A549 (cell line): ENCODE data around the gene ARR3. TPM values are rescaled to one million over a fixed set of nuclear protein-coding genes. Genes with fewer than 3 reads are reported as not detected.

Source experiments
- ATAC-seq, 2 experiments: fragments of 200-7000 bp in 1 of 2; fragments of >200 bp in 1 of 2; cut with Nextera tagmentation in 1 of 2; cut with Tn5 transposase in 1 of 2; 3 replicates each; pipeline versions ENCODE4 v1.8.0 to v1.9.1; 2018 to 2020; ENCODE audit warnings: mild to moderate bottlenecking in 1 of 2, moderate library complexity in 1 of 2
- CTCF ChIA-PET: fragments of 300-600 bp; sonication (Branson Sonifier 250); formaldehyde crosslinking; extraction: SDS; loops from one replicate; lab custom pipeline; 2021; ENCODE audit warnings: antibody characterized with exemption, inconsistent platforms; lab: Yijun Ruan, JAX
- POLR2A ChIA-PET: fragments of 350-600 bp; formaldehyde crosslinking; extraction: SDS; loops from one replicate; lab custom pipeline; 2021; ENCODE audit warnings: antibody characterized with exemption, inconsistent platforms; lab: Yijun Ruan, JAX
- DNase-seq, 2 experiments: peaks; one replicate each; pipeline versions ENCODE4 v3.0.0 to v3.0.0-alpha.2; 2011 to 2016; ENCODE audit warnings: low read depth in 1 of 2, low spot score in 1 of 2
- FAIRE-seq: peaks from 2 replicates; lab custom pipeline; 2011; peaks lifted over from hg19 to GRCh38; lab: Jason Lieb, UNC
- H3K27ac ChIP-seq, 2 experiments: fragments of >200 bp; sonication (Bioruptor Twin); formaldehyde crosslinking; 3 replicates each; pipeline ENCODE4 v1.5.1; 2016 to 2017
- H3K4me1 ChIP-seq: fragments of >200 bp; sonication (Bioruptor Twin); formaldehyde crosslinking; 3 replicates; pipeline ENCODE4 v1.6.1; 2016
- H3K4me2 ChIP-seq: fragments of >200 bp; sonication (Bioruptor Twin); formaldehyde crosslinking; 3 replicates; pipeline ENCODE4 v1.6.1; 2016
- H3K4me3 ChIP-seq: fragments of >200 bp; sonication (Bioruptor Twin); formaldehyde crosslinking; 3 replicates; pipeline ENCODE4 v1.5.1; 2016
- H3K9me3 ChIP-seq: fragments of >200 bp; sonication (Bioruptor Twin); formaldehyde crosslinking; 3 replicates; pipeline ENCODE4 v1.6.1; 2016
- ATOH8 ChIP-seq: fragments of 250-450 bp; sonication (Bioruptor Pico); IDR thresholded peaks from 2 replicates; pipeline ENCODE4 v1.5.0; 2020; ENCODE audit warnings: low read depth, mild to moderate bottlenecking, moderate library complexity
- CHD2 ChIP-seq: fragments of 150-350 bp; IDR thresholded peaks from 2 replicates; pipeline ENCODE4 v1.6.1; 2014; ENCODE audit warnings: low read length; ENCODE audit not compliant: partially characterized antibody
- ESRRA ChIP-seq: fragments of 150-350 bp; IDR thresholded peaks from 2 replicates; pipeline ENCODE4 v1.6.1; 2014; ENCODE audit warnings: mild to moderate bottlenecking, low read length, borderline replicate concordance
- GATA3 ChIP-seq: IDR thresholded peaks from 2 replicates; pipeline ENCODE4 v1.6.1; 2012; ENCODE audit warnings: borderline replicate concordance
- HDAC2 ChIP-seq: fragments of 200-600 bp; sonication (generic); IDR thresholded peaks from 2 replicates; pipeline ENCODE4 v1.6.1; 2016
- JUN ChIP-seq, 2 experiments: fragments of >200 bp; sonication (Bioruptor Twin); formaldehyde crosslinking; IDR thresholded peaks; 2 replicates in 1 of 2; 3 replicates in 1 of 2; pipeline ENCODE4 v1.6.1; 2016 to 2017
- JUNB ChIP-seq: fragments of >200 bp; sonication (Bioruptor Twin); formaldehyde crosslinking; IDR thresholded peaks from 2 replicates; pipeline ENCODE4 v1.6.1; 2016
- MAZ ChIP-seq: fragments of 150-350 bp; IDR thresholded peaks from 2 replicates; pipeline ENCODE4 v1.6.1; 2014; ENCODE audit warnings: antibody characterized with exemption, low read depth, low read length, borderline replicate concordance
- MYC ChIP-seq: IDR thresholded peaks from 2 replicates; pipeline ENCODE4 v1.6.1; 2012; ENCODE audit warnings: mild to moderate bottlenecking, inconsistent platforms, low read length, improper control_type of control experiment, borderline replicate concordance
- PHF8 ChIP-seq: fragments of 200-600 bp; sonication (generic); IDR thresholded peaks from 2 replicates; pipeline ENCODE4 v1.6.1; 2016; ENCODE audit warnings: low read depth, mild to moderate bottlenecking, antibody characterized with exemption, moderate library complexity, borderline replicate concordance
- SREBF2 ChIP-seq: fragments of 450-650 bp; IDR thresholded peaks from 2 replicates; pipeline ENCODE4 v1.6.1; 2014; ENCODE audit warnings: mild to moderate bottlenecking, moderate library complexity
- ZC3H11A ChIP-seq: fragments of 450-650 bp; IDR thresholded peaks from 2 replicates; pipeline ENCODE4 v1.6.1; 2014; ENCODE audit warnings: antibody characterized with exemption, mild to moderate bottlenecking
- WGBS: methylation state at CpG from one replicate; pipeline ENCODE4 v1.1.6; 2017; ENCODE audit errors: missing lambda C conversion rate; 5-methylcytosine and 5-hydroxymethylcytosine counted together
- polyA plus RNA-seq, 4 experiments: library from polyadenylated mRNA; depleted of rRNA in 3 of 4; stranded (reverse); fragments of >200 nt; fragmentation: RNase III in 1 of 4; extraction: RNeasy Plus Mini Kit Qiagen cat#74134 plus additional on column Dnase treatment in 1 of 4; gene quantifications; 2 replicates in 3 of 4; 3 replicates in 1 of 4; pipeline ENCODE4 v1.2.3, GENCODE V29; 2011 to 2017
- TF ChIP-seq, protein P1 (sequence below): fragments of 200-600 bp; sonication (generic); IDR thresholded peaks from 2 replicates; pipeline ENCODE4 v1.6.1; 2016; ENCODE audit warnings: antibody characterized with exemption, mild to moderate bottlenecking, moderate library complexity
- TF ChIP-seq, protein P2 (sequence below): fragments of 450-650 bp; IDR thresholded peaks from 2 replicates; pipeline ENCODE4 v1.6.1; 2014; ENCODE audit warnings: antibody characterized with exemption
- TF ChIP-seq, protein P3 (sequence below): fragments of 150-350 bp; IDR thresholded peaks from 2 replicates; pipeline ENCODE4 v1.6.1; 2014; ENCODE audit warnings: low read depth, mild to moderate bottlenecking, low read length
- TF ChIP-seq, protein P4 (sequence below): fragments of >200 bp; sonication (Bioruptor Twin); formaldehyde crosslinking; IDR thresholded peaks from 3 replicates; pipeline ENCODE4 v1.6.1; 2016
- TF ChIP-seq, protein P5 (sequence below): fragments of 250-450 bp; sonication (Bioruptor Pico); IDR thresholded peaks from 2 replicates; pipeline ENCODE4 v1.5.0; 2021; ENCODE audit warnings: mild to moderate bottlenecking, moderate library complexity, borderline replicate concordance

The ARR3 gene
- polyA plus RNA-seq, 2 of the 4 experiments (the other 2 are of a cell fraction) = not detected

DNA sequence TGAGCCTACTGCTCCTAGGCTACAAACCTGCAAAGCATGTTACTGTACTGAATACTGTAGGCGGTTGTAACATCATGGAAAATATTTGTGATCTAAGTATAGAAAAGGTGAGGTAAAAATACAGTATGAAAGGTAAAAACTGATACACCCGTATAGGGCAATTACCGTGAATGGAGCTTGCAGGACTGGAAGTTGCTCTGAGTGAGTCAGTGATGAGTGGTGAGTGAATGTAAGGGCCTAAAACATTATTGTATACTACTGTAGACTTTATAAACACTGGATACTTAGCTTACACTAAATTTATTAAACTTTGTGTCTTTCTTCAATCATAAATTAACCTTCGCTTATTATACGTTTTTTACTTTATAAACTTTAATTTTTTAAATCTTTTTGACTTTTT lies 25.5 kb downstream of the ARR3 start:
- POLR2A ChIA-PET = no interaction called here
- Histone ChIP-seq H3K27ac (no peak overlapping the region), H3K4me2 (no peak overlapping the region; the same call in 2 of the 3 replicates)

More for the DNA sequence above, 25.5 kb downstream of the ARR3 start:
- DNase-seq = no peak
- CTCF ChIA-PET = interaction anchor here (1.8 kb wide), 1 partner anchor 160 kb away, joined by 8 read pairs; the partner anchor contains the start of gene IGBP1
- no peak for ATAC-seq
- Histone ChIP-seq H3K9me3 (no peaks in the 10 kb centered on the region), H3K4me1 (peaks cover 22% of the 10 kb centered on the region; the same call in 1 of the 3 replicates), H3K4me3 (no peak overlapping the region)
- peak; percentile 95 for FAIRE-seq
- 93% methylated on average over 5 of the region's 5 CpGs for WGBS
- no peak for TF ChIP-seq JUN (IDR thresholded peaks at IDR 0.05)
- TF ChIP-seq GATA3 = no peak
- TF ChIP-seq ZC3H11A = no peak
- TF ChIP-seq, protein P1, sequence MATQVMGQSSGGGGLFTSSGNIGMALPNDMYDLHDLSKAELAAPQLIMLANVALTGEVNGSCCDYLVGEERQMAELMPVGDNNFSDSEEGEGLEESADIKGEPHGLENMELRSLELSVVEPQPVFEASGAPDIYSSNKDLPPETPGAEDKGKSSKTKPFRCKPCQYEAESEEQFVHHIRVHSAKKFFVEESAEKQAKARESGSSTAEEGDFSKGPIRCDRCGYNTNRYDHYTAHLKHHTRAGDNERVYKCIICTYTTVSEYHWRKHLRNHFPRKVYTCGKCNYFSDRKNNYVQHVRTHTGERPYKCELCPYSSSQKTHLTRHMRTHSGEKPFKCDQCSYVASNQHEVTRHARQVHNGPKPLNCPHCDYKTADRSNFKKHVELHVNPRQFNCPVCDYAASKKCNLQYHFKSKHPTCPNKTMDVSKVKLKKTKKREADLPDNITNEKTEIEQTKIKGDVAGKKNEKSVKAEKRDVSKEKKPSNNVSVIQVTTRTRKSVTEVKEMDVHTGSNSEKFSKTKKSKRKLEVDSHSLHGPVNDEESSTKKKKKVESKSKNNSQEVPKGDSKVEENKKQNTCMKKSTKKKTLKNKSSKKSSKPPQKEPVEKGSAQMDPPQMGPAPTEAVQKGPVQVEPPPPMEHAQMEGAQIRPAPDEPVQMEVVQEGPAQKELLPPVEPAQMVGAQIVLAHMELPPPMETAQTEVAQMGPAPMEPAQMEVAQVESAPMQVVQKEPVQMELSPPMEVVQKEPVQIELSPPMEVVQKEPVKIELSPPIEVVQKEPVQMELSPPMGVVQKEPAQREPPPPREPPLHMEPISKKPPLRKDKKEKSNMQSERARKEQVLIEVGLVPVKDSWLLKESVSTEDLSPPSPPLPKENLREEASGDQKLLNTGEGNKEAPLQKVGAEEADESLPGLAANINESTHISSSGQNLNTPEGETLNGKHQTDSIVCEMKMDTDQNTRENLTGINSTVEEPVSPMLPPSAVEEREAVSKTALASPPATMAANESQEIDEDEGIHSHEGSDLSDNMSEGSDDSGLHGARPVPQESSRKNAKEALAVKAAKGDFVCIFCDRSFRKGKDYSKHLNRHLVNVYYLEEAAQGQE = no peak
- no peak for TF ChIP-seq ATOH8 (CRISPR knock-in tag)
- TF ChIP-seq PHF8 = no peak
- TF ChIP-seq JUNB = no peak
- TF ChIP-seq, protein P2, sequence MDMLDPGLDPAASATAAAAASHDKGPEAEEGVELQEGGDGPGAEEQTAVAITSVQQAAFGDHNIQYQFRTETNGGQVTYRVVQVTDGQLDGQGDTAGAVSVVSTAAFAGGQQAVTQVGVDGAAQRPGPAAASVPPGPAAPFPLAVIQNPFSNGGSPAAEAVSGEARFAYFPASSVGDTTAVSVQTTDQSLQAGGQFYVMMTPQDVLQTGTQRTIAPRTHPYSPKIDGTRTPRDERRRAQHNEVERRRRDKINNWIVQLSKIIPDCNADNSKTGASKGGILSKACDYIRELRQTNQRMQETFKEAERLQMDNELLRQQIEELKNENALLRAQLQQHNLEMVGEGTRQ = no peak
- TF ChIP-seq CHD2 = no peak
- TF ChIP-seq, protein P3, sequence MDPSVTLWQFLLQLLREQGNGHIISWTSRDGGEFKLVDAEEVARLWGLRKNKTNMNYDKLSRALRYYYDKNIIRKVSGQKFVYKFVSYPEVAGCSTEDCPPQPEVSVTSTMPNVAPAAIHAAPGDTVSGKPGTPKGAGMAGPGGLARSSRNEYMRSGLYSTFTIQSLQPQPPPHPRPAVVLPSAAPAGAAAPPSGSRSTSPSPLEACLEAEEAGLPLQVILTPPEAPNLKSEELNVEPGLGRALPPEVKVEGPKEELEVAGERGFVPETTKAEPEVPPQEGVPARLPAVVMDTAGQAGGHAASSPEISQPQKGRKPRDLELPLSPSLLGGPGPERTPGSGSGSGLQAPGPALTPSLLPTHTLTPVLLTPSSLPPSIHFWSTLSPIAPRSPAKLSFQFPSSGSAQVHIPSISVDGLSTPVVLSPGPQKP = no peak
- TF ChIP-seq, protein P4, sequence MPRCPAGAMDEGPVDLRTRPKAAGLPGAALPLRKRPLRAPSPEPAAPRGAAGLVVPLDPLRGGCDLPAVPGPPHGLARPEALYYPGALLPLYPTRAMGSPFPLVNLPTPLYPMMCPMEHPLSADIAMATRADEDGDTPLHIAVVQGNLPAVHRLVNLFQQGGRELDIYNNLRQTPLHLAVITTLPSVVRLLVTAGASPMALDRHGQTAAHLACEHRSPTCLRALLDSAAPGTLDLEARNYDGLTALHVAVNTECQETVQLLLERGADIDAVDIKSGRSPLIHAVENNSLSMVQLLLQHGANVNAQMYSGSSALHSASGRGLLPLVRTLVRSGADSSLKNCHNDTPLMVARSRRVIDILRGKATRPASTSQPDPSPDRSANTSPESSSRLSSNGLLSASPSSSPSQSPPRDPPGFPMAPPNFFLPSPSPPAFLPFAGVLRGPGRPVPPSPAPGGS = no peak
- TF ChIP-seq MYC = no peak
- TF ChIP-seq SREBF2 = no peak
- no peak for TF ChIP-seq ESRRA
- TF ChIP-seq HDAC2 = no peak
- TF ChIP-seq, protein P5, sequence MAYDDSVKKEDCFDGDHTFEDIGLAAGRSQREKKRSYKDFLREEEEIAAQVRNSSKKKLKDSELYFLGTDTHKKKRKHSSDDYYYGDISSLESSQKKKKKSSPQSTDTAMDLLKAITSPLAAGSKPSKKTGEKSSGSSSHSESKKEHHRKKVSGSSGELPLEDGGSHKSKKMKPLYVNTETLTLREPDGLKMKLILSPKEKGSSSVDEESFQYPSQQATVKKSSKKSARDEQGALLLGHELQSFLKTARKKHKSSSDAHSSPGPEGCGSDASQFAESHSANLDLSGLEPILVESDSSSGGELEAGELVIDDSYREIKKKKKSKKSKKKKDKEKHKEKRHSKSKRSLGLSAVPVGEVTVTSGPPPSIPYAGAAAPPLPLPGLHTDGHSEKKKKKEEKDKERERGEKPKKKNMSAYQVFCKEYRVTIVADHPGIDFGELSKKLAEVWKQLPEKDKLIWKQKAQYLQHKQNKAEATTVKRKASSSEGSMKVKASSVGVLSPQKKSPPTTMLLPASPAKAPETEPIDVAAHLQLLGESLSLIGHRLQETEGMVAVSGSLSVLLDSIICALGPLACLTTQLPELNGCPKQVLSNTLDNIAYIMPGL (CRISPR knock-in tag) = no peak
- TF ChIP-seq MAZ = no peak
